HG02852 (cell line): ENCODE measurements around the gene ATP2C2.
"Not testable (repeated sequence)": the region's sequence is repeated elsewhere in the genome, so short reads cannot be mapped to it uniquely, and the experiment has no call there.

ENCODE experiments used
- ATAC-seq: cut with Tn5 transposase; IDR thresholded peaks from one replicate; pipeline ENCODE4 v1.9.1; 2021; ENCODE audit warnings: mild to moderate bottlenecking, moderate library complexity; ENCODE audit not compliant: unreplicated experiment

Gene ATP2C2

GRCh38 chr16:84418056-84418849 lies 49.9 kb downstream of the ATP2C2 start:
- no peak for ATAC-seq

- no peak for ATAC-seq
Measured at GRCh38 chr16:84419730-84420129, 51.4 kb downstream of the ATP2C2 start.

- ATAC-seq = not testable (repeated sequence)
Measured at GRCh38 chr16:84420556-84420955, 52.2 kb downstream of the ATP2C2 start.

GRCh38 chr16:84421081-84421937 lies 53.0 kb downstream of the ATP2C2 start:
- no peak for ATAC-seq

GRCh38 chr16:84421938-84422220 lies 53.5 kb downstream of the ATP2C2 start:
- ATAC-seq = no peak

- no peak for ATAC-seq
Measured at GRCh38 chr16:84423416-84423837, 55.1 kb downstream of the ATP2C2 start.

- no peak for ATAC-seq
Measured at GRCh38 chr16:84425696-84426095, 57.4 kb downstream of the ATP2C2 start.

GRCh38 chr16:84426804-84427203 lies 58.5 kb downstream of the ATP2C2 start:
- ATAC-seq = no peak

GRCh38 chr16:84427553-84427952 lies 59.2 kb downstream of the ATP2C2 start:
- ATAC-seq = no peak

- no peak for ATAC-seq
Measured at GRCh38 chr16:84430860-84431259, 62.5 kb downstream of the ATP2C2 start.

GRCh38 chr16:84434800-84435199 lies 66.5 kb downstream of the ATP2C2 start:
- ATAC-seq = no peak

GRCh38 chr16:84436196-84436595 lies 67.9 kb downstream of the ATP2C2 start:
- no peak for ATAC-seq

- no peak for ATAC-seq
Measured at GRCh38 chr16:84438971-84439696, 70.8 kb downstream of the ATP2C2 start.

- ATAC-seq = no peak
Measured at GRCh38 chr16:84442416-84443145, 74.2 kb downstream of the ATP2C2 start.

- no peak for ATAC-seq
Measured at GRCh38 chr16:84443166-84443802, 74.9 kb downstream of the ATP2C2 start.

GRCh38 chr16:84444476-84444875 lies 76.1 kb downstream of the ATP2C2 start:
- ATAC-seq = no peak

GRCh38 chr16:84446084-84446483 lies 77.7 kb downstream of the ATP2C2 start:
- ATAC-seq = no peak

- ATAC-seq = no peak
Measured at GRCh38 chr16:84446596-84447392, 78.5 kb downstream of the ATP2C2 start.

GRCh38 chr16:84448444-84448843 lies 80.1 kb downstream of the ATP2C2 start:
- ATAC-seq = no peak
